Ishikawa (cell line): ENCODE measurements around the gene CCNB3.

Source experiments
- CEBPB ChIP-seq: IDR thresholded peaks from 2 replicates; pipeline ENCODE4 v1.6.1; 2012
- CREB1 ChIP-seq: IDR thresholded peaks from 2 replicates; pipeline ENCODE4 v1.6.1; 2012; ENCODE audit warnings: low read depth
- EP300 ChIP-seq: IDR thresholded peaks from 2 replicates; pipeline ENCODE4 v1.6.1; 2012; ENCODE audit warnings: borderline replicate concordance
- RAD21 ChIP-seq: IDR thresholded peaks from 2 replicates; pipeline ENCODE4 v1.6.1; 2012; ENCODE audit warnings: low read depth
- TAF1 ChIP-seq: IDR thresholded peaks from 2 replicates; pipeline ENCODE4 v1.6.1; 2012; ENCODE audit warnings: low read depth, mild to moderate bottlenecking
- TCF12 ChIP-seq: IDR thresholded peaks from 2 replicates; pipeline ENCODE4 v1.6.1; 2012; ENCODE audit warnings: low read depth
- TEAD4 ChIP-seq: IDR thresholded peaks from 2 replicates; pipeline ENCODE4 v1.6.1; 2012
- YY1 ChIP-seq: IDR thresholded peaks from 2 replicates; pipeline ENCODE4 v1.6.1; 2012; ENCODE audit warnings: low read depth
- ZBTB7A ChIP-seq: IDR thresholded peaks from 2 replicates; pipeline ENCODE4 v1.6.1; 2012; ENCODE audit warnings: low read depth
- TF ChIP-seq, protein P1 (sequence below): IDR thresholded peaks from 2 replicates; pipeline ENCODE4 v1.6.1; 2012; ENCODE audit warnings: low read depth, mild to moderate bottlenecking

DNA sequence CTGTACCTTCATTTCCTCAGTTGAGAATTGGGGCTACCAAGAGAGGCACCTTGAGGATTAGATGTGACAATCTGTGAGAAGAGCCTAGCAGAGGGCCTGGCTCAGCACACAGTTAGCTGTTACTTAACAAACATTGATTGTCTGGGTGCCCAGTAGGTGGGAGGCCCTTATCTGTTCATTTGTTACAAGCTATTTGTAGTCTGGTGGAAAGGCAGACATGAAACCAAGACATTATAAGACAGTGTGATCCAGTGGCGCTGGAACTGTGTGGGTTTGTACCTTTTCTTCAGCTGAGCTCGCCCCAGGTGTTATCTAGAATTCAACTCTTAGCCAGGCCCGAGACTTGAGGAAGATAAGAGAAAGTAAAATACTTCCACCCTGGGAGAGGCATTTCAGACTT, 20.7 kb upstream of the CCNB3 start:
- no peak for TF ChIP-seq YY1
- TF ChIP-seq CEBPB: no peak
- no peak for TF ChIP-seq TAF1
- TF ChIP-seq CREB1: no peak
- TF ChIP-seq, protein P1, sequence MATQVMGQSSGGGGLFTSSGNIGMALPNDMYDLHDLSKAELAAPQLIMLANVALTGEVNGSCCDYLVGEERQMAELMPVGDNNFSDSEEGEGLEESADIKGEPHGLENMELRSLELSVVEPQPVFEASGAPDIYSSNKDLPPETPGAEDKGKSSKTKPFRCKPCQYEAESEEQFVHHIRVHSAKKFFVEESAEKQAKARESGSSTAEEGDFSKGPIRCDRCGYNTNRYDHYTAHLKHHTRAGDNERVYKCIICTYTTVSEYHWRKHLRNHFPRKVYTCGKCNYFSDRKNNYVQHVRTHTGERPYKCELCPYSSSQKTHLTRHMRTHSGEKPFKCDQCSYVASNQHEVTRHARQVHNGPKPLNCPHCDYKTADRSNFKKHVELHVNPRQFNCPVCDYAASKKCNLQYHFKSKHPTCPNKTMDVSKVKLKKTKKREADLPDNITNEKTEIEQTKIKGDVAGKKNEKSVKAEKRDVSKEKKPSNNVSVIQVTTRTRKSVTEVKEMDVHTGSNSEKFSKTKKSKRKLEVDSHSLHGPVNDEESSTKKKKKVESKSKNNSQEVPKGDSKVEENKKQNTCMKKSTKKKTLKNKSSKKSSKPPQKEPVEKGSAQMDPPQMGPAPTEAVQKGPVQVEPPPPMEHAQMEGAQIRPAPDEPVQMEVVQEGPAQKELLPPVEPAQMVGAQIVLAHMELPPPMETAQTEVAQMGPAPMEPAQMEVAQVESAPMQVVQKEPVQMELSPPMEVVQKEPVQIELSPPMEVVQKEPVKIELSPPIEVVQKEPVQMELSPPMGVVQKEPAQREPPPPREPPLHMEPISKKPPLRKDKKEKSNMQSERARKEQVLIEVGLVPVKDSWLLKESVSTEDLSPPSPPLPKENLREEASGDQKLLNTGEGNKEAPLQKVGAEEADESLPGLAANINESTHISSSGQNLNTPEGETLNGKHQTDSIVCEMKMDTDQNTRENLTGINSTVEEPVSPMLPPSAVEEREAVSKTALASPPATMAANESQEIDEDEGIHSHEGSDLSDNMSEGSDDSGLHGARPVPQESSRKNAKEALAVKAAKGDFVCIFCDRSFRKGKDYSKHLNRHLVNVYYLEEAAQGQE: no peak
- no peak for TF ChIP-seq TCF12
- no peak for TF ChIP-seq ZBTB7A
- no peak for TF ChIP-seq RAD21
- TF ChIP-seq TEAD4: no peak
- TF ChIP-seq EP300: no peak
